Adrenal gland (tissue), 19 donors: Measurements from ENCODE around the gene ABHD16B. TPM values are rescaled to one million over a fixed set of nuclear protein-coding genes. Genes with fewer than 3 reads are reported as not detected.
A peak's percentile ranks its signal among the peaks of the same experiment; 100 is the strongest.

Source experiments
- DNase-seq, 7 donors: peaks; one replicate each; pipeline ENCODE4 v3.0.0-alpha.2; 2019 to 2020
- H3K27ac ChIP-seq, 5 donors: fragments of 200-600 bp; sonication (generic) in 4 of 5; 1 replicate in 3 of 5; 2 replicates in 2 of 5; pipeline versions ENCODE4 v1.5.1 to v1.8.0; 2016 to 2020; ENCODE audit warnings: mild to moderate bottlenecking in 1 of 5
- H3K27me3 ChIP-seq: fragments of 200-600 bp; 2 replicates; pipeline ENCODE4 v1.8.0; 2021
- H3K36me3 ChIP-seq, 2 donors: fragments of 200-600 bp; replicated peaks in 1 of 2; 1 replicate in 1 of 2; 2 replicates in 1 of 2; pipeline versions ENCODE4 v1.5.1 to v1.8.0; 2018 to 2022
- H3K4me1 ChIP-seq, 2 donors: fragments of 200-600 bp; replicated peaks in 1 of 2; 1 replicate in 1 of 2; 2 replicates in 1 of 2; pipeline versions ENCODE4 v1.5.1 to v1.8.0; 2018 to 2021
- H3K4me3 ChIP-seq, 4 donors: fragments of 200-600 bp; sonication (generic) in 3 of 4; one replicate each; pipeline ENCODE4 v1.5.1; 2016 to 2018
- H3K9me3 ChIP-seq, 3 donors: fragments of 200-600 bp; sonication (generic) in 1 of 3; replicated peaks in 1 of 3; 1 replicate in 2 of 3; 2 replicates in 1 of 3; pipeline versions ENCODE4 v1.5.1 to v1.8.0; 2016 to 2021
- POLR2A ChIP-seq, 2 donors: fragments of 450-650 bp; IDR thresholded peaks; one replicate each; pipeline ENCODE4 v1.6.1; 2017; ENCODE audit warnings: antibody characterized with exemption in 2 of 2, mild to moderate bottlenecking in 2 of 2, moderate library complexity in 1 of 2
- WGBS, 4 donors: extraction: QIAGEN DNeasy Blood & Tissue Kit in 2 of 4; methylation state at CpG; one replicate each; pipeline versions ENCODE4 v1.1.5 to v1.1.7; 2013 to 2017; 5-methylcytosine and 5-hydroxymethylcytosine counted together
- intact Hi-C, 2 donors: fragments of 100-400 bp; cut with DNase I; formaldehyde crosslinking; loops; one replicate each; pipeline versions ENCODE4 v1.14.1 to v1.15.0; 2022 to 2023
- long read RNA-seq, 10 donors: library from polyadenylated mRNA in 3 of 10; unstranded in 2 of 10; stranded (forward) in 1 of 10; transcript quantifications; one replicate each; pipeline ENCODE4 v2.0.0 and lab custom pipeline, GENCODE V29; 2021 to 2026
- polyA plus RNA-seq, 3 donors: library from polyadenylated mRNA; stranded (reverse); fragments of 200-250 nt in 2 of 3; fragments of 350-450 nt in 1 of 3; fragmentation: Illumina TruSeq in 1 of 3; extraction: RNeasy Lipid Tissue Mini Kit (QIAGEN cat#74804) in 1 of 3; gene quantifications; one replicate each; pipeline ENCODE4 v1.2.3, GENCODE V29; 2013 to 2014
- total RNA-seq, 9 donors: library from RNA; depleted of rRNA in 4 of 9; stranded (reverse); fragments of >200 nt in 4 of 9; fragments of 120-200 nt in 1 of 9; fragmentation: NEBNext Ultra II Directional in 1 of 9; extraction: Animal tissue kit (Norgen Biotek cat#: 25700) in 1 of 9; gene quantifications; one replicate each; pipeline versions ENCODE4 v1.1.0 to v1.2.4, GENCODE V29; 2013 to 2023
- TF ChIP-seq, protein P1 (sequence below), 6 experiments: fragments of 450-650 bp in 4 of 6; fragments of 200-600 bp in 2 of 6; sonication (generic) in 1 of 6; IDR thresholded peaks; 1 replicate in 5 of 6; 2 replicates in 1 of 6; pipeline versions ENCODE4 v1.5.1 to v1.8.0; 2016 to 2021; ENCODE audit warnings: antibody characterized with exemption in 6 of 6, mild to moderate bottlenecking in 2 of 6, moderate library complexity in 1 of 6
- donor health status: healthy with polysubstance abuse.
- donor health status: Bipolar disorder and iron deficiency.
- donor health status: DM: yes; HTN: yes; CAD: no.
- donor health status: DM: no; HTN: no; CAD: no.
- donor health status: DM: no; HTN: no; CAD: no.
- donor health status: DM: yes; HTN: yes; CAD: no.

The ABHD16B gene
- total RNA-seq (not detected), polyA plus RNA-seq (1 to 10 TPM in 1 of 3 donors, under 1 TPM in 1, not detected in 1; 0.54 to 1.2 TPM)
- long read RNA-seq, donor 1, transcript ABHD16B-201 (1 exons, 1,491 nt), result major isoform, 5 of 5 reads
- long read RNA-seq, donor 1, partial matches to known transcripts, result 0 of 5 reads
- long read RNA-seq, donor 1, other reads (novel, unspliced or antisense), result 0 of 5 reads
- long read RNA-seq, donor 2, partial matches to known transcripts, result 0 of 3 reads
- long read RNA-seq, donor 2, other reads (novel, unspliced or antisense), result 0 of 3 reads
- long read RNA-seq, donor 3, partial matches to known transcripts, result 0 of 4 reads
- long read RNA-seq, donor 3, other reads (novel, unspliced or antisense), result 0 of 4 reads
- long read RNA-seq, donor 4, result 0 reads
- long read RNA-seq, donor 5, result 0 reads
- long read RNA-seq, donor 6, result 0 reads
- long read RNA-seq, donor 7, result 0 reads
- long read RNA-seq, donor 8, transcript ABHD16B-201 (1 exons, 1,491 nt), result major isoform, 6 of 6 reads
- long read RNA-seq, donor 8, partial matches to known transcripts, result 0 of 6 reads
- long read RNA-seq, donor 8, other reads (novel, unspliced or antisense), result 0 of 6 reads
- long read RNA-seq, donor 9, result 0 reads
- long read RNA-seq, donor 10, transcript ABHD16B-201 (1 exons, 1,491 nt), result major isoform, 5 of 5 reads
- long read RNA-seq, donor 10, partial matches to known transcripts, result 0 of 5 reads
- long read RNA-seq, donor 10, other reads (novel, unspliced or antisense), result 0 of 5 reads

- 95 to 96% (median 96%) methylated on average over 30 to 59 of the region's 59 CpGs for WGBS, 4 donors
- no peak for DNase-seq
- Histone ChIP-seq H3K4me1 (peaks cover 27 to 46% of the 10 kb centered on the region in 2 donors), H3K9me3 (no peaks in the 10 kb centered on the region), H3K36me3 (peaks cover 0 to 16% of the 10 kb centered on the region in 2 donors), H3K27me3 (no peaks in the 10 kb centered on the region), H3K27ac (peak within 1 kb of the TSS in 1 of 5 donors; percentile 33), H3K4me3 (no peak within 1 kb of the TSS)
- TF ChIP-seq POLR2A (IDR thresholded peaks at IDR 0.05), result no peak
- TF ChIP-seq, protein P1, sequence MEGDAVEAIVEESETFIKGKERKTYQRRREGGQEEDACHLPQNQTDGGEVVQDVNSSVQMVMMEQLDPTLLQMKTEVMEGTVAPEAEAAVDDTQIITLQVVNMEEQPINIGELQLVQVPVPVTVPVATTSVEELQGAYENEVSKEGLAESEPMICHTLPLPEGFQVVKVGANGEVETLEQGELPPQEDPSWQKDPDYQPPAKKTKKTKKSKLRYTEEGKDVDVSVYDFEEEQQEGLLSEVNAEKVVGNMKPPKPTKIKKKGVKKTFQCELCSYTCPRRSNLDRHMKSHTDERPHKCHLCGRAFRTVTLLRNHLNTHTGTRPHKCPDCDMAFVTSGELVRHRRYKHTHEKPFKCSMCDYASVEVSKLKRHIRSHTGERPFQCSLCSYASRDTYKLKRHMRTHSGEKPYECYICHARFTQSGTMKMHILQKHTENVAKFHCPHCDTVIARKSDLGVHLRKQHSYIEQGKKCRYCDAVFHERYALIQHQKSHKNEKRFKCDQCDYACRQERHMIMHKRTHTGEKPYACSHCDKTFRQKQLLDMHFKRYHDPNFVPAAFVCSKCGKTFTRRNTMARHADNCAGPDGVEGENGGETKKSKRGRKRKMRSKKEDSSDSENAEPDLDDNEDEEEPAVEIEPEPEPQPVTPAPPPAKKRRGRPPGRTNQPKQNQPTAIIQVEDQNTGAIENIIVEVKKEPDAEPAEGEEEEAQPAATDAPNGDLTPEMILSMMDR (IDR thresholded peaks at IDR 0.05), result no peak
- intact Hi-C loops, result loop anchor here (5.0 to 10.0 kb wide), 2 partner anchors 74 to 327 kb away; partner anchors contain the start of gene PTK6 (in 1 of the 2)
These were observed at the start of gene ABHD16B for GRCh38 chr20:63861365-63861934. Gene ABHD16B (plus strand): TSS chr20:63861498. CDS start chr20:63861541, 43 bp downstream.

GRCh38 chr20:63814891-63815614 lies 46.2 kb upstream of the ABHD16B start:
- Histone ChIP-seq H3K4me3 (no peak overlapping the region), H3K9me3 (no peaks in the 10 kb centered on the region), H3K27ac (peak overlapping the region in 1 of 5 donors; percentile 52), H3K4me1 (no peaks in the 10 kb centered on the region), H3K27me3 (no peaks in the 10 kb centered on the region), H3K36me3 (no peaks in the 10 kb centered on the region)
- no peak for DNase-seq
- TF ChIP-seq, protein P1 (IDR thresholded peaks at IDR 0.05), result no peak
- no peak for TF ChIP-seq POLR2A (IDR thresholded peaks at IDR 0.05)
- 64 to 87% (median 76%) methylated on average over 8 of the region's 8 CpGs for WGBS, 4 donors
- intact Hi-C loops, result no loop called here

DNA sequence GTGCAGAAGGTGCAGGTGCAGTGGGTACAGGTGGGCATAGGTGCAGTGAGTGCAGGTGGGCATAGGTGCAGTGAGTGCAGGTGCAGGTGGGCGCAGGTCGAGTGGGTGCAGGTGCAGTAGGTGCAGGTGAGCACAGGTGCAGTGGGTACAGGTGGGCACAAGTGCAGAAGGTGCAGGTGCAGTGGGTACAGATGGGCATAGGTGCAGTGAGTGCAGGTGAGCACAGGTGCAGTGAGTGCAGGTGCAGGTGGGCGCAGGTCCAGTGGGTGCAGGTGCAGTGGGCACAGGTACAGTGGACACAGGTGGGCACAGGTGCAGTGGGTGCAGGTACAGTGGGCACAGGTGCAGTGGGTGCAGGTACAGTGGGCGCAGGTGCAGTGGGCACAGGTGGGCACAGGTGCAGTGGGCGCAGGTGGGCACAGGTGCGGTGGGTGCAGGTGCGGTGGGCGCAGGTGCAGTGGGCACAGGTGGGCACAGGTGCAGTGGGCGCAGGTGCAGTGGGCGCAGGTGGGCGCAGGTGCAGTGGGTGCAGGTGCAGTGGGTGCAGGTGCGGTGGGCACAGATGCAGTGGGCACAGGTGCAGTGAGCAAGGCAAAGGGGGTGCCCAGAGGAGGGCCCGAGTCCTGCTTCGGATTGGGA lies 45.6 kb upstream of the ABHD16B start:
- no peaks in the 10 kb centered on the region for H3K36me3 ChIP-seq
- H3K4me3 ChIP-seq, result no peak overlapping the region
- DNase-seq, result no peak
- peak overlapping the region in 1 of 5 donors; percentile 52 for H3K27ac ChIP-seq
- H3K9me3 ChIP-seq, result no peaks in the 10 kb centered on the region
- WGBS, 4 donors, result 80 to 91% (median 87%) methylated on average over 10 to 14 of the region's 14 CpGs
- intact Hi-C loops, result no loop called here
- no peaks in the 10 kb centered on the region for H3K4me1 ChIP-seq
- no peaks in the 10 kb centered on the region for H3K27me3 ChIP-seq
- TF ChIP-seq, protein P1 (IDR thresholded peaks at IDR 0.05), result no peak
- no peak for TF ChIP-seq POLR2A (IDR thresholded peaks at IDR 0.05)
